H9 (cell line): Measurements from ENCODE around the gene TRIM2. TPM values are rescaled to one million over a fixed set of nuclear protein-coding genes. Genes with fewer than 3 reads are reported as not detected.

Experiments
- DNase-seq: peaks from one replicate; pipeline ENCODE4 v3.0.0-alpha.2; 2017
- H2AFZ ChIP-seq: one replicate; pipeline ENCODE4 v1.6.1; 2013; ENCODE audit warnings: mild to moderate bottlenecking, low read length, control low read depth, moderate library complexity
- H2AK5ac ChIP-seq: 2 replicates; pipeline ENCODE4 v1.6.1; 2013; ENCODE audit warnings: low read length, control low read depth, mixed read lengths; ENCODE audit not compliant: insufficient read length
- H2BK120ac ChIP-seq: one replicate; pipeline ENCODE4 v1.6.1; 2013; ENCODE audit warnings: low read depth, mild to moderate bottlenecking, low read length, control low read depth, inconsistent platforms; ENCODE audit not compliant: poor library complexity, severe bottlenecking
- H2BK12ac ChIP-seq: 2 replicates; pipeline ENCODE4 v1.6.1; 2013; ENCODE audit warnings: low read length, control low read depth, mixed read lengths, low read depth; ENCODE audit not compliant: insufficient read length
- H2BK15ac ChIP-seq: 2 replicates; pipeline ENCODE4 v1.6.1; 2013; ENCODE audit warnings: low read depth, low read length, control low read depth
- H2BK20ac ChIP-seq: one replicate; pipeline ENCODE4 v1.6.1; 2013; ENCODE audit warnings: low read depth, mild to moderate bottlenecking, low read length, control low read depth, inconsistent platforms; ENCODE audit not compliant: poor library complexity, severe bottlenecking
- H2BK5ac ChIP-seq: 2 replicates; pipeline ENCODE4 v1.6.1; 2013; ENCODE audit warnings: low read length, control low read depth, mixed read lengths; ENCODE audit not compliant: insufficient read length
- H3K14ac ChIP-seq: 2 replicates; pipeline ENCODE4 v1.6.1; 2013; ENCODE audit warnings: low read length, control low read depth; ENCODE audit not compliant: insufficient read depth
- H3K18ac ChIP-seq: 2 replicates; pipeline ENCODE4 v1.6.1; 2013; ENCODE audit warnings: low read depth, mild to moderate bottlenecking, mixed read lengths, low read length, control low read depth; ENCODE audit not compliant: insufficient read length
- H3K23ac ChIP-seq: 2 replicates; pipeline ENCODE4 v1.6.1; 2013; ENCODE audit warnings: low read length, control low read depth, mixed read lengths, low read depth; ENCODE audit not compliant: insufficient read length
- H3K23me2 ChIP-seq: 2 replicates; pipeline ENCODE4 v1.6.1; 2013; ENCODE audit warnings: low read depth, mild to moderate bottlenecking, mixed read lengths, low read length, control low read depth; ENCODE audit not compliant: insufficient read length, poor library complexity, severe bottlenecking
- H3K27ac ChIP-seq: 2 replicates; pipeline ENCODE4 v1.5.1; 2013; ENCODE audit warnings: low read length, control low read depth, mixed read lengths, low read depth; ENCODE audit not compliant: insufficient read length
- H3K27me3 ChIP-seq: 2 replicates; pipeline ENCODE4 v1.6.1; 2013; ENCODE audit warnings: low read length, control low read depth, inconsistent platforms; ENCODE audit not compliant: insufficient read depth
- H3K4ac ChIP-seq: 2 replicates; pipeline ENCODE4 v1.6.1; 2013; ENCODE audit warnings: low read depth, mild to moderate bottlenecking, control low read depth, inconsistent platforms, low read length, moderate library complexity
- H3K4me1 ChIP-seq: 2 replicates; pipeline ENCODE4 v1.6.1; 2013; ENCODE audit warnings: low read length, control low read depth, inconsistent platforms; ENCODE audit not compliant: insufficient read depth
- H3K4me2 ChIP-seq: 2 replicates; pipeline ENCODE4 v1.6.1; 2013; ENCODE audit warnings: low read length, control low read depth, mixed read lengths; ENCODE audit not compliant: insufficient read length, insufficient read depth
- H3K56ac ChIP-seq: 2 replicates; pipeline ENCODE4 v1.6.1; 2013; ENCODE audit warnings: low read depth, mild to moderate bottlenecking, mixed read lengths, low read length, control low read depth; ENCODE audit not compliant: insufficient read length
- H3K79me1 ChIP-seq: 2 replicates; pipeline ENCODE4 v1.6.1; 2013; ENCODE audit warnings: low read depth, mild to moderate bottlenecking, moderate library complexity, low read length, control low read depth, inconsistent platforms; ENCODE audit not compliant: insufficient read depth, poor library complexity, severe bottlenecking
- H3K79me2 ChIP-seq: 2 replicates; pipeline ENCODE4 v1.6.1; 2013; ENCODE audit warnings: low read length, control low read depth, inconsistent platforms; ENCODE audit not compliant: insufficient read depth
- H3K9ac ChIP-seq: 2 replicates; pipeline ENCODE4 v1.6.1; 2013; ENCODE audit warnings: low read length, control low read depth, mixed read lengths; ENCODE audit not compliant: insufficient read length; ENCODE audit errors: extremely low read depth
- H3K9me3 ChIP-seq: one replicate; pipeline ENCODE4 v1.6.1; 2013; ENCODE audit warnings: low read depth, low read length, inconsistent platforms; ENCODE audit not compliant: control insufficient read depth
- H3T11ph ChIP-seq: one replicate; pipeline ENCODE4 v1.6.1; 2013; ENCODE audit warnings: mild to moderate bottlenecking, low read length, control low read depth, inconsistent platforms
- H4K20me1 ChIP-seq: one replicate; pipeline ENCODE4 v1.6.1; 2013; ENCODE audit not compliant: control insufficient read depth, insufficient read length, insufficient read depth
- H4K5ac ChIP-seq: 2 replicates; pipeline ENCODE4 v1.6.1; 2013; ENCODE audit warnings: low read depth, mild to moderate bottlenecking, mixed read lengths, low read length, control low read depth; ENCODE audit not compliant: insufficient read length
- H4K8ac ChIP-seq: replicated peaks from 2 replicates; pipeline ENCODE4 v1.6.1; 2013; ENCODE audit warnings: low read length, control low read depth, mixed read lengths, low read depth; ENCODE audit not compliant: insufficient read length
- H4K91ac ChIP-seq: 2 replicates; pipeline ENCODE4 v1.6.1; 2013; ENCODE audit warnings: low read depth, mild to moderate bottlenecking, moderate library complexity, mixed read lengths, low read length, control low read depth; ENCODE audit not compliant: insufficient read length
- H3K27ac Mint-ChIP-seq, 3 experiments: 2 replicates in 2 of 3; 3 replicates in 1 of 3; pipeline ENCODE4 v1.8.0; 2020 to 2021; ENCODE audit warnings: mixed read lengths in 3 of 3, mild to moderate bottlenecking in 1 of 3, moderate library complexity in 1 of 3
- H3K27me3 Mint-ChIP-seq: 2 replicates; pipeline ENCODE4 v1.8.0; 2021; ENCODE audit warnings: low read depth, mild to moderate bottlenecking, moderate library complexity, mixed read lengths
- H3K36me3 Mint-ChIP-seq, 3 experiments: 2 replicates in 2 of 3; 3 replicates in 1 of 3; pipeline ENCODE4 v1.8.0; 2020 to 2021; ENCODE audit warnings: low read depth in 3 of 3, mixed read lengths in 3 of 3; ENCODE audit not compliant: insufficient read depth in 1 of 3
- H3K4me1 Mint-ChIP-seq, 2 experiments: 2 replicates each; pipeline ENCODE4 v1.8.0; 2020; ENCODE audit warnings: mixed read lengths in 2 of 2
- H3K4me3 Mint-ChIP-seq, 2 experiments: 2 replicates in 1 of 2; 3 replicates in 1 of 2; pipeline ENCODE4 v1.8.0; 2020 to 2021; ENCODE audit warnings: mild to moderate bottlenecking in 2 of 2, mixed read lengths in 2 of 2, moderate library complexity in 1 of 2
- H3K9me3 Mint-ChIP-seq, 2 experiments: 2 replicates in 1 of 2; 3 replicates in 1 of 2; pipeline ENCODE4 v1.8.0; 2020; ENCODE audit warnings: mild to moderate bottlenecking in 2 of 2, mixed read lengths in 2 of 2, moderate library complexity in 1 of 2
- WGBS: extraction: QIAGEN DNeasy Blood & Tissue Kit; methylation state at CpG from one replicate; pipeline ENCODE4 v1.1.7; 2013; ENCODE audit warnings: missing lambda C conversion rate, low lambda C conversion rate, mixed read lengths; ENCODE audit not compliant: insufficient read length; ENCODE audit errors: extremely low coverage; 5-methylcytosine and 5-hydroxymethylcytosine counted together
- total RNA-seq: library from RNA; stranded (reverse); gene quantifications from 2 replicates; pipeline ENCODE4 v1.2.1, GENCODE V29; 2021
- TF ChIP-seq, protein P1 (sequence below): fragments of 200-600 bp; sonication (generic); conservative IDR thresholded peaks from 3 replicates; pipeline ENCODE4 v1.8.0; 2021; ENCODE audit warnings: antibody characterized with exemption, mild to moderate bottlenecking

Gene TRIM2
- total RNA-seq, 1 experiment from 2014 or later: 28.9 TPM

DNA sequence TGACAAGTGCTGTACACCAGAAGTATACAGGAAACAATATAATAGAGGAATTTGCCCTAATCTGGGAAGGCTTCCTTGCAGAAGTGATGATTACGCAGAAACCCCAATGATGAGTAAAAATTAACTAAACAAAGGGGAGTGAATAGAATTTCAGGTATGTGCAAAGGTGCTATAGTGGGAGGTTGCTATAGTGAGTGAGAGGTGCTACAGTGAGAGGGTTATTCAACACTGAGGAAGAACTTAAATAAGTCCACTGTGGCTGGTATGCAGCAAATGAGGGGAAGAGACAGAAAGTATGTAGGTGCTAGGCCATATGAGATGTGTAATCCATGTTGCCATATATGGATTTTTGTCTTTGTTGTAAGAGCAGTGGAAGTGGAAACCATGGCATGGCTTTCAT is 69.5 kb downstream of the TRIM2 start:
- Mint-ChIP-seq H3K36me3 (peaks cover 3 to 45% (median 7%) of the 10 kb centered on the region in 3 experiments; a peak in 6 of 7 replicates), H3K9me3 (no peaks in the 10 kb centered on the region), H3K27ac (peak overlapping the region in 1 of 3 experiments; percentile 37; a peak in 4 of 7 replicates), H3K27me3 (no peaks in the 10 kb centered on the region; the same call in 1 of the 2 replicates), H3K4me1 (peaks cover 44 to 48% of the 10 kb centered on the region in 2 experiments), H3K4me3 (no peak overlapping the region)
- no peak overlapping the region for H3K27ac ChIP-seq
- H3K4me2 ChIP-seq: no peak overlapping the region
- no peaks in the 10 kb centered on the region for H3K9me3 ChIP-seq
- H3K4me1 ChIP-seq: peaks cover 20% of the 10 kb centered on the region
- H3K79me1 ChIP-seq: peaks cover 6% of the 10 kb centered on the region
- H3K4ac ChIP-seq: no peak overlapping the region
- H2BK20ac ChIP-seq: no peak overlapping the region
- H3K23me2 ChIP-seq: no peaks in the 10 kb centered on the region
- DNase-seq: no peak
- no peak overlapping the region for H4K8ac ChIP-seq
- H2AFZ ChIP-seq: no peak overlapping the region
- TF ChIP-seq, protein P1, sequence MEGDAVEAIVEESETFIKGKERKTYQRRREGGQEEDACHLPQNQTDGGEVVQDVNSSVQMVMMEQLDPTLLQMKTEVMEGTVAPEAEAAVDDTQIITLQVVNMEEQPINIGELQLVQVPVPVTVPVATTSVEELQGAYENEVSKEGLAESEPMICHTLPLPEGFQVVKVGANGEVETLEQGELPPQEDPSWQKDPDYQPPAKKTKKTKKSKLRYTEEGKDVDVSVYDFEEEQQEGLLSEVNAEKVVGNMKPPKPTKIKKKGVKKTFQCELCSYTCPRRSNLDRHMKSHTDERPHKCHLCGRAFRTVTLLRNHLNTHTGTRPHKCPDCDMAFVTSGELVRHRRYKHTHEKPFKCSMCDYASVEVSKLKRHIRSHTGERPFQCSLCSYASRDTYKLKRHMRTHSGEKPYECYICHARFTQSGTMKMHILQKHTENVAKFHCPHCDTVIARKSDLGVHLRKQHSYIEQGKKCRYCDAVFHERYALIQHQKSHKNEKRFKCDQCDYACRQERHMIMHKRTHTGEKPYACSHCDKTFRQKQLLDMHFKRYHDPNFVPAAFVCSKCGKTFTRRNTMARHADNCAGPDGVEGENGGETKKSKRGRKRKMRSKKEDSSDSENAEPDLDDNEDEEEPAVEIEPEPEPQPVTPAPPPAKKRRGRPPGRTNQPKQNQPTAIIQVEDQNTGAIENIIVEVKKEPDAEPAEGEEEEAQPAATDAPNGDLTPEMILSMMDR: no peak
- no peaks in the 10 kb centered on the region for H4K20me1 ChIP-seq
- H4K91ac ChIP-seq: no peak overlapping the region
- peaks cover 4% of the 10 kb centered on the region; the same call in 1 of the 2 replicates for H3K79me2 ChIP-seq
- H2AK5ac ChIP-seq: no peak overlapping the region
- H3K23ac ChIP-seq: no peak overlapping the region
- H3K18ac ChIP-seq: no peak overlapping the region
- no peak overlapping the region for H3K56ac ChIP-seq
- no CpG with 5 or more reads among the region's 1 CpG for WGBS
- H3T11ph ChIP-seq: no peak overlapping the region
- no peak overlapping the region for H2BK5ac ChIP-seq
- no peaks in the 10 kb centered on the region for H3K27me3 ChIP-seq
- no peak overlapping the region for H4K5ac ChIP-seq
- no peak overlapping the region for H2BK12ac ChIP-seq
- H3K9ac ChIP-seq: no peak overlapping the region
- no peak overlapping the region for H2BK120ac ChIP-seq
- no peak overlapping the region for H2BK15ac ChIP-seq
- H3K14ac ChIP-seq: no peak overlapping the region
